HepG2 (cell line): ENCODE data around the gene CACHD1. TPM values are rescaled to one million over a fixed set of nuclear protein-coding genes. Genes with fewer than 3 reads are reported as not detected.

Source experiments
- ATAC-seq: fragments of 200-7000 bp; cut with Tn5 transposase; 3 replicates; pipeline ENCODE4 v1.9.1; 2020; ENCODE audit warnings: mild to moderate bottlenecking, moderate library complexity
- BruUV-seq: library from RNA; stranded (reverse); fragments of 400-500 nt; replicated peaks from 2 replicates; lab custom pipeline; 2021; lab: Mats Ljungman, UMichigan
- CTCF ChIA-PET: fragments of 300-600 bp; formaldehyde crosslinking; extraction: SDS; loops from one replicate; lab custom pipeline; 2021; ENCODE audit warnings: low total read pairs, inconsistent platforms, low intra/inter-chr PET ratio; lab: Yijun Ruan, JAX
- POLR2A ChIA-PET: fragments of 350-600 bp; sonication (Branson Sonifier 250); formaldehyde crosslinking; loops from one replicate; lab custom pipeline; 2020; ENCODE audit warnings: antibody characterized with exemption, inconsistent platforms; lab: Yijun Ruan, JAX
- DNase-seq: peaks from one replicate; pipeline ENCODE4 v3.0.0-alpha.2; 2015; ENCODE audit warnings: low spot score
- FAIRE-seq: peaks from 3 replicates; lab custom pipeline; 2011; peaks lifted over from hg19 to GRCh38; lab: Jason Lieb, UNC
- H2AFZ ChIP-seq: one replicate; pipeline ENCODE4 v1.6.1; 2011; ENCODE audit warnings: low read length, inconsistent platforms
- H3K27ac ChIP-seq: fragments of 300-600 bp; 3 replicates; pipeline ENCODE4 v1.8.0; 2011; ENCODE audit warnings: mixed run types, mild to moderate bottlenecking, mixed read lengths, low read length, inconsistent platforms; ENCODE audit not compliant: insufficient read depth; ENCODE audit errors: extremely low read length
- H3K27me3 ChIP-seq, 2 experiments: fragments of 200-600 bp in 1 of 2; 2 replicates in 1 of 2; 3 replicates in 1 of 2; pipeline versions ENCODE4 v1.6.0 to v1.8.0; 2011; ENCODE audit warnings: low read length in 2 of 2, mild to moderate bottlenecking in 2 of 2, moderate library complexity in 2 of 2, inconsistent platforms in 1 of 2; ENCODE audit not compliant: insufficient read depth in 2 of 2, control insufficient read depth in 1 of 2
- H3K36me3 ChIP-seq, 2 experiments: fragments of 200-600 bp in 1 of 2; replicated peaks in 1 of 2; 2 replicates in 1 of 2; 3 replicates in 1 of 2; pipeline versions ENCODE4 v1.5.1 to v1.8.0; 2011; ENCODE audit warnings: low read length in 2 of 2, inconsistent platforms in 1 of 2; ENCODE audit not compliant: insufficient read depth in 2 of 2, control insufficient read depth in 1 of 2
- H3K4me1 ChIP-seq: 2 replicates; pipeline ENCODE4 v1.5.1; 2012; ENCODE audit warnings: low read length, inconsistent platforms; ENCODE audit not compliant: insufficient read depth
- H3K4me2 ChIP-seq: 2 replicates; pipeline ENCODE4 v1.6.0; 2011; ENCODE audit warnings: low read depth, low read length, inconsistent platforms
- H3K4me3 ChIP-seq, 3 experiments: fragments of 200-600 bp in 1 of 3; sonication (generic), shearing (Covaris generic) in 1 of 3; replicated peaks in 1 of 3; 2 replicates each; pipeline ENCODE4 v1.5.1; 2011 to 2016; ENCODE audit warnings: low read length in 3 of 3, inconsistent platforms in 2 of 3, low read depth in 2 of 3, mild to moderate bottlenecking in 2 of 3, control low read depth in 1 of 3, mixed read lengths in 1 of 3; ENCODE audit not compliant: insufficient read depth in 1 of 3
- H3K79me2 ChIP-seq: one replicate; pipeline ENCODE4 v1.6.1; 2011; ENCODE audit warnings: low read length, inconsistent platforms; ENCODE audit not compliant: insufficient read depth
- H3K9ac ChIP-seq: 2 replicates; pipeline ENCODE4 v1.6.0; 2011; ENCODE audit warnings: mild to moderate bottlenecking, low read depth, low read length, inconsistent platforms; ENCODE audit not compliant: insufficient read depth
- H3K9me3 ChIP-seq: 2 replicates; pipeline ENCODE4 v1.5.1; 2012; ENCODE audit warnings: mild to moderate bottlenecking, low read length
- H4K20me1 ChIP-seq: 2 replicates; pipeline ENCODE4 v1.6.0; 2011; ENCODE audit warnings: inconsistent platforms, mild to moderate bottlenecking, low read length, moderate library complexity; ENCODE audit not compliant: insufficient read depth
- CBX5 ChIP-seq: sonication (generic); formaldehyde crosslinking; IDR thresholded peaks from 2 replicates; pipeline ENCODE4 v1.4.0; 2020; ENCODE audit warnings: missing genetic modification reagents, borderline replicate concordance
- FOXK1 ChIP-seq: sonication (generic); formaldehyde crosslinking; IDR thresholded peaks from 2 replicates; pipeline ENCODE4 v1.4.0; 2020; ENCODE audit warnings: low read depth, missing genetic modification reagents, borderline replicate concordance
- FUBP1 ChIP-seq: sonication (generic); formaldehyde crosslinking; IDR thresholded peaks from 2 replicates; pipeline ENCODE4 v1.5.1; 2020; ENCODE audit warnings: missing genetic modification reagents, mild to moderate bottlenecking, borderline replicate concordance
- HOXA5 ChIP-seq: sonication (generic); formaldehyde crosslinking; IDR thresholded peaks from 2 replicates; pipeline ENCODE4 v1.4.0; 2020; ENCODE audit warnings: missing genetic modification reagents
- KDM1A ChIP-seq: IDR thresholded peaks from 2 replicates; pipeline ENCODE4 v1.6.1; 2016; ENCODE audit warnings: missing compliant biosample characterization
- MTF2 ChIP-seq: sonication (generic); formaldehyde crosslinking; IDR thresholded peaks from 2 replicates; pipeline ENCODE4 v1.5.0; 2020; ENCODE audit warnings: missing genetic modification reagents, borderline replicate concordance
- TEAD3 ChIP-seq: optimal IDR thresholded peaks from 2 replicates; pipeline ENCODE3; 2016; ENCODE audit warnings: borderline replicate concordance
- TSC22D2 ChIP-seq: sonication (generic); formaldehyde crosslinking; IDR thresholded peaks from 2 replicates; pipeline ENCODE4 v1.5.1; 2020; ENCODE audit warnings: missing genetic modification reagents, mild to moderate bottlenecking, borderline replicate concordance
- ZNF275 ChIP-seq: sonication (generic); formaldehyde crosslinking; IDR thresholded peaks from 2 replicates; pipeline ENCODE4 v1.8.0; 2022; ENCODE audit warnings: missing genetic modification reagents, mild to moderate bottlenecking, inconsistent platforms, borderline replicate concordance
- ZNF446 ChIP-seq: sonication (generic); formaldehyde crosslinking; IDR thresholded peaks from 2 replicates; pipeline ENCODE4 v1.5.0; 2020; ENCODE audit warnings: mild to moderate bottlenecking, missing genetic modification reagents
- ZNF513 ChIP-seq: sonication (generic); formaldehyde crosslinking; conservative IDR thresholded peaks from 2 replicates; pipeline ENCODE4 v1.5.0; 2020; ENCODE audit warnings: missing genetic modification reagents
- ZNF615 ChIP-seq: sonication (generic); formaldehyde crosslinking; IDR thresholded peaks from 2 replicates; pipeline ENCODE4 v1.5.0; 2020; ENCODE audit warnings: mild to moderate bottlenecking, missing genetic modification reagents, borderline replicate concordance
- ZNF660 ChIP-seq: sonication (generic); formaldehyde crosslinking; IDR thresholded peaks from 2 replicates; pipeline ENCODE4 v1.5.1; 2020; ENCODE audit warnings: mild to moderate bottlenecking, low read depth, missing genetic modification reagents, borderline replicate concordance
- WGBS: methylation state at CpG from one replicate; pipeline ENCODE4 v1.1.6; 2017; ENCODE audit warnings: low lambda C conversion rate; 5-methylcytosine and 5-hydroxymethylcytosine counted together
- in situ Hi-C: cut with HindIII; loops from 2 replicates; pipeline ENCODE4 v1.10.0; 2017; ENCODE audit warnings: low pct_unique_long_range_greater_than_20kb; ENCODE audit not compliant: extremely low pct_ligation_motif_present
- intact Hi-C: fragments of 100-400 bp; cut with micrococcal nuclease; formaldehyde crosslinking; loops from one replicate; pipeline ENCODE4 v1.10.0; 2022; ENCODE audit not compliant: unreplicated experiment
- polyA plus RNA-seq, 8 experiments: library from polyadenylated mRNA; depleted of rRNA in 3 of 8; stranded (reverse) in 7 of 8; unstranded in 1 of 8; fragments of >200 nt; fragmentation: Illumina TruSeq in 4 of 8; extraction: Trizol in 4 of 8; gene quantifications; 2 replicates each; pipeline versions ENCODE4 v1.2.1 to v1.2.3, GENCODE V29; 2011 to 2016; ENCODE audit warnings: low read depth in 4 of 8, missing spikeins in 1 of 8, mixed read lengths in 1 of 8; ENCODE audit not compliant: insufficient read depth in 1 of 8
- total RNA-seq, 5 experiments: library from RNA; depleted of rRNA; stranded (reverse); fragments of >200 nt; fragmentation: Illumina TruSeq; extraction: Trizol; gene quantifications; 2 replicates each; pipeline ENCODE4 v1.2.3, GENCODE V29; 2016; ENCODE audit warnings: low read depth in 1 of 5

Gene CACHD1
- total and polyA plus RNA-seq, 2 of the 13 experiments (the other 11 are each of a cell fraction or from before 2014, with no cell fraction given), result 0.11 TPM; not detected in 1

- no peak for ATAC-seq
- Histone ChIP-seq H3K27ac (no peak overlapping the region), H3K9me3 (no peaks in the 10 kb centered on the region), H3K27me3 (peaks cover 0 to 8% of the 10 kb centered on the region in 2 experiments; a peak in 2 of 5 replicates), H3K9ac (no peak overlapping the region), H3K36me3 (no peaks in the 10 kb centered on the region), H3K79me2 (no peaks in the 10 kb centered on the region), H3K4me3 (no peak overlapping the region), H4K20me1 (no peaks in the 10 kb centered on the region), H3K4me1 (no peaks in the 10 kb centered on the region), H2AFZ (no peak overlapping the region), H3K4me2 (no peak overlapping the region)
- POLR2A ChIA-PET, result no interaction called here
- DNase-seq, result no peak
- in situ Hi-C loops, result loop anchor here (5.0 kb wide), 1 partner anchor 139 kb away; no protein-coding TSS in a partner anchor
- WGBS, result 3% methylated on average over 3 of the region's 3 CpGs
- CTCF ChIA-PET, result interaction anchor here (2.2 kb wide), 1 partner anchor 136 kb away, joined by 19 read pairs; no protein-coding TSS in a partner anchor
- TF ChIP-seq TEAD3 (CRISPR knock-in tag) (no peak), CBX5 (no peak), ZNF615 (CRISPR knock-in tag) (no peak), ZNF275 (CRISPR knock-in tag) (no peak), MTF2 (CRISPR knock-in tag) (no peak), TSC22D2 (CRISPR knock-in tag) (no peak), HOXA5 (no peak), FUBP1 (CRISPR knock-in tag) (no peak), FOXK1 (no peak), KDM1A (CRISPR knock-in tag) (no peak), ZNF660 (CRISPR knock-in tag) (no peak), ZNF513 (CRISPR knock-in tag) (no peak), ZNF446 (CRISPR knock-in tag) (no peak)
- no peak for FAIRE-seq
- no TSS peak for BruUV-seq
- intact Hi-C loops, result no loop called here
Measured at GRCh38 chr1:64687725-64688327, 217.9 kb downstream of the CACHD1 start.
